Suprapubic skin (tissue), 4 donors: Measurements from ENCODE around the gene MLXIPL.

Experiments
- CTCF ChIP-seq, 2 donors: fragments of 200-600 bp in 1 of 2; fragments of 450-650 bp in 1 of 2; sonication (generic) in 1 of 2; IDR thresholded peaks; one replicate each; pipeline ENCODE4 v1.5.1; 2016 to 2019; ENCODE audit warnings: antibody characterized with exemption in 2 of 2, mild to moderate bottlenecking in 1 of 2, moderate library complexity in 1 of 2
- EP300 ChIP-seq: sonication (generic); formaldehyde crosslinking; IDR thresholded peaks from one replicate; pipeline ENCODE4 v1.6.1; 2017; ENCODE audit warnings: antibody characterized with exemption
- POLR2A ChIP-seq, 2 donors: fragments of 450-650 bp; IDR thresholded peaks; one replicate each; pipeline ENCODE4 v1.6.1; 2017; ENCODE audit warnings: antibody characterized with exemption in 2 of 2, mild to moderate bottlenecking in 2 of 2, moderate library complexity in 2 of 2
- POLR2AphosphoS5 ChIP-seq, 3 donors: sonication (generic); formaldehyde crosslinking; IDR thresholded peaks; one replicate each; pipeline ENCODE4 v1.6.1; 2017; ENCODE audit warnings: antibody characterized with exemption in 3 of 3

GRCh38 chr7:73565675-73566340 lies 58.5 kb downstream of the MLXIPL start:
- TF ChIP-seq CTCF (IDR thresholded peaks at IDR 0.05) (no peak), POLR2AphosphoS5 (IDR thresholded peaks at IDR 0.05) (no peak), POLR2A (IDR thresholded peaks at IDR 0.05) (no peak), EP300 (no peak)
